H9 (cell line): Measurements from ENCODE around the gene NR2C1. TPM values are rescaled to one million over a fixed set of nuclear protein-coding genes. Genes with fewer than 3 reads are reported as not detected.
"Not testable (repeated sequence)": the region's sequence is repeated elsewhere in the genome, so short reads cannot be mapped to it uniquely, and the experiment has no call there.

ENCODE experiments used
- DNase-seq: peaks from one replicate; pipeline ENCODE4 v3.0.0-alpha.2; 2017
- H2AFZ ChIP-seq: one replicate; pipeline ENCODE4 v1.6.1; 2013; ENCODE audit warnings: mild to moderate bottlenecking, low read length, control low read depth, moderate library complexity
- H2AK5ac ChIP-seq: 2 replicates; pipeline ENCODE4 v1.6.1; 2013; ENCODE audit warnings: low read length, control low read depth, mixed read lengths; ENCODE audit not compliant: insufficient read length
- H2BK120ac ChIP-seq: one replicate; pipeline ENCODE4 v1.6.1; 2013; ENCODE audit warnings: low read depth, mild to moderate bottlenecking, low read length, control low read depth, inconsistent platforms; ENCODE audit not compliant: poor library complexity, severe bottlenecking
- H2BK12ac ChIP-seq: 2 replicates; pipeline ENCODE4 v1.6.1; 2013; ENCODE audit warnings: low read length, control low read depth, mixed read lengths, low read depth; ENCODE audit not compliant: insufficient read length
- H2BK15ac ChIP-seq: 2 replicates; pipeline ENCODE4 v1.6.1; 2013; ENCODE audit warnings: low read depth, low read length, control low read depth
- H2BK20ac ChIP-seq: one replicate; pipeline ENCODE4 v1.6.1; 2013; ENCODE audit warnings: low read depth, mild to moderate bottlenecking, low read length, control low read depth, inconsistent platforms; ENCODE audit not compliant: poor library complexity, severe bottlenecking
- H2BK5ac ChIP-seq: 2 replicates; pipeline ENCODE4 v1.6.1; 2013; ENCODE audit warnings: low read length, control low read depth, mixed read lengths; ENCODE audit not compliant: insufficient read length
- H3K14ac ChIP-seq: 2 replicates; pipeline ENCODE4 v1.6.1; 2013; ENCODE audit warnings: low read length, control low read depth; ENCODE audit not compliant: insufficient read depth
- H3K18ac ChIP-seq: 2 replicates; pipeline ENCODE4 v1.6.1; 2013; ENCODE audit warnings: low read depth, mild to moderate bottlenecking, mixed read lengths, low read length, control low read depth; ENCODE audit not compliant: insufficient read length
- H3K23ac ChIP-seq: 2 replicates; pipeline ENCODE4 v1.6.1; 2013; ENCODE audit warnings: low read length, control low read depth, mixed read lengths, low read depth; ENCODE audit not compliant: insufficient read length
- H3K23me2 ChIP-seq: 2 replicates; pipeline ENCODE4 v1.6.1; 2013; ENCODE audit warnings: low read depth, mild to moderate bottlenecking, mixed read lengths, low read length, control low read depth; ENCODE audit not compliant: insufficient read length, poor library complexity, severe bottlenecking
- H3K27ac ChIP-seq: 2 replicates; pipeline ENCODE4 v1.5.1; 2013; ENCODE audit warnings: low read length, control low read depth, mixed read lengths, low read depth; ENCODE audit not compliant: insufficient read length
- H3K27me3 ChIP-seq: 2 replicates; pipeline ENCODE4 v1.6.1; 2013; ENCODE audit warnings: low read length, control low read depth, inconsistent platforms; ENCODE audit not compliant: insufficient read depth
- H3K4ac ChIP-seq: 2 replicates; pipeline ENCODE4 v1.6.1; 2013; ENCODE audit warnings: low read depth, mild to moderate bottlenecking, control low read depth, inconsistent platforms, low read length, moderate library complexity
- H3K4me1 ChIP-seq: 2 replicates; pipeline ENCODE4 v1.6.1; 2013; ENCODE audit warnings: low read length, control low read depth, inconsistent platforms; ENCODE audit not compliant: insufficient read depth
- H3K4me2 ChIP-seq: 2 replicates; pipeline ENCODE4 v1.6.1; 2013; ENCODE audit warnings: low read length, control low read depth, mixed read lengths; ENCODE audit not compliant: insufficient read length, insufficient read depth
- H3K56ac ChIP-seq: 2 replicates; pipeline ENCODE4 v1.6.1; 2013; ENCODE audit warnings: low read depth, mild to moderate bottlenecking, mixed read lengths, low read length, control low read depth; ENCODE audit not compliant: insufficient read length
- H3K79me1 ChIP-seq: 2 replicates; pipeline ENCODE4 v1.6.1; 2013; ENCODE audit warnings: low read depth, mild to moderate bottlenecking, moderate library complexity, low read length, control low read depth, inconsistent platforms; ENCODE audit not compliant: insufficient read depth, poor library complexity, severe bottlenecking
- H3K79me2 ChIP-seq: 2 replicates; pipeline ENCODE4 v1.6.1; 2013; ENCODE audit warnings: low read length, control low read depth, inconsistent platforms; ENCODE audit not compliant: insufficient read depth
- H3K9ac ChIP-seq: 2 replicates; pipeline ENCODE4 v1.6.1; 2013; ENCODE audit warnings: low read length, control low read depth, mixed read lengths; ENCODE audit not compliant: insufficient read length; ENCODE audit errors: extremely low read depth
- H3K9me3 ChIP-seq: one replicate; pipeline ENCODE4 v1.6.1; 2013; ENCODE audit warnings: low read depth, low read length, inconsistent platforms; ENCODE audit not compliant: control insufficient read depth
- H3T11ph ChIP-seq: one replicate; pipeline ENCODE4 v1.6.1; 2013; ENCODE audit warnings: mild to moderate bottlenecking, low read length, control low read depth, inconsistent platforms
- H4K20me1 ChIP-seq: one replicate; pipeline ENCODE4 v1.6.1; 2013; ENCODE audit not compliant: control insufficient read depth, insufficient read length, insufficient read depth
- H4K5ac ChIP-seq: 2 replicates; pipeline ENCODE4 v1.6.1; 2013; ENCODE audit warnings: low read depth, mild to moderate bottlenecking, mixed read lengths, low read length, control low read depth; ENCODE audit not compliant: insufficient read length
- H4K8ac ChIP-seq: replicated peaks from 2 replicates; pipeline ENCODE4 v1.6.1; 2013; ENCODE audit warnings: low read length, control low read depth, mixed read lengths, low read depth; ENCODE audit not compliant: insufficient read length
- H4K91ac ChIP-seq: 2 replicates; pipeline ENCODE4 v1.6.1; 2013; ENCODE audit warnings: low read depth, mild to moderate bottlenecking, moderate library complexity, mixed read lengths, low read length, control low read depth; ENCODE audit not compliant: insufficient read length
- H3K27ac Mint-ChIP-seq, 3 experiments: 2 replicates in 2 of 3; 3 replicates in 1 of 3; pipeline ENCODE4 v1.8.0; 2020 to 2021; ENCODE audit warnings: mixed read lengths in 3 of 3, mild to moderate bottlenecking in 1 of 3, moderate library complexity in 1 of 3
- H3K27me3 Mint-ChIP-seq: 2 replicates; pipeline ENCODE4 v1.8.0; 2021; ENCODE audit warnings: low read depth, mild to moderate bottlenecking, moderate library complexity, mixed read lengths
- H3K36me3 Mint-ChIP-seq, 3 experiments: 2 replicates in 2 of 3; 3 replicates in 1 of 3; pipeline ENCODE4 v1.8.0; 2020 to 2021; ENCODE audit warnings: low read depth in 3 of 3, mixed read lengths in 3 of 3; ENCODE audit not compliant: insufficient read depth in 1 of 3
- H3K4me1 Mint-ChIP-seq, 2 experiments: 2 replicates each; pipeline ENCODE4 v1.8.0; 2020; ENCODE audit warnings: mixed read lengths in 2 of 2
- H3K4me3 Mint-ChIP-seq, 2 experiments: 2 replicates in 1 of 2; 3 replicates in 1 of 2; pipeline ENCODE4 v1.8.0; 2020 to 2021; ENCODE audit warnings: mild to moderate bottlenecking in 2 of 2, mixed read lengths in 2 of 2, moderate library complexity in 1 of 2
- H3K9me3 Mint-ChIP-seq, 2 experiments: 2 replicates in 1 of 2; 3 replicates in 1 of 2; pipeline ENCODE4 v1.8.0; 2020; ENCODE audit warnings: mild to moderate bottlenecking in 2 of 2, mixed read lengths in 2 of 2, moderate library complexity in 1 of 2
- WGBS: extraction: QIAGEN DNeasy Blood & Tissue Kit; methylation state at CpG from one replicate; pipeline ENCODE4 v1.1.7; 2013; ENCODE audit warnings: missing lambda C conversion rate, low lambda C conversion rate, mixed read lengths; ENCODE audit not compliant: insufficient read length; ENCODE audit errors: extremely low coverage; 5-methylcytosine and 5-hydroxymethylcytosine counted together
- total RNA-seq: library from RNA; stranded (reverse); gene quantifications from 2 replicates; pipeline ENCODE4 v1.2.1, GENCODE V29; 2021
- TF ChIP-seq, protein P1 (sequence below): fragments of 200-600 bp; sonication (generic); conservative IDR thresholded peaks from 3 replicates; pipeline ENCODE4 v1.8.0; 2021; ENCODE audit warnings: antibody characterized with exemption, mild to moderate bottlenecking

NR2C1 gene
- total RNA-seq, 1 experiment from 2014 or later: 47.0 TPM

GRCh38 chr12:94987076-94987669 lies 86.2 kb downstream of the NR2C1 start:
- Mint-ChIP-seq H3K27me3 (no peaks in the 10 kb centered on the region), H3K9me3 (no peaks in the 10 kb centered on the region), H3K36me3 (peaks cover 4 to 10% (median 4%) of the 10 kb centered on the region in 3 experiments; a peak in 5 of 7 replicates), H3K4me3 (no peak overlapping the region), H3K27ac (no peak overlapping the region), H3K4me1 (peaks cover 5 to 10% of the 10 kb centered on the region in 2 experiments)
- no peak overlapping the region for H3K18ac ChIP-seq
- H3K14ac ChIP-seq: no peak overlapping the region
- H2BK20ac ChIP-seq: no peak overlapping the region
- no peak overlapping the region for H3K9ac ChIP-seq
- H3K9me3 ChIP-seq: no peaks in the 10 kb centered on the region
- no peak overlapping the region for H3K23ac ChIP-seq
- H3K79me1 ChIP-seq: no peaks in the 10 kb centered on the region
- no peak overlapping the region for H2AK5ac ChIP-seq
- no peak overlapping the region for H3K56ac ChIP-seq
- H3K79me2 ChIP-seq: no peaks in the 10 kb centered on the region
- H3K23me2 ChIP-seq: no peaks in the 10 kb centered on the region
- no peak overlapping the region for H2BK12ac ChIP-seq
- TF ChIP-seq, protein P1, sequence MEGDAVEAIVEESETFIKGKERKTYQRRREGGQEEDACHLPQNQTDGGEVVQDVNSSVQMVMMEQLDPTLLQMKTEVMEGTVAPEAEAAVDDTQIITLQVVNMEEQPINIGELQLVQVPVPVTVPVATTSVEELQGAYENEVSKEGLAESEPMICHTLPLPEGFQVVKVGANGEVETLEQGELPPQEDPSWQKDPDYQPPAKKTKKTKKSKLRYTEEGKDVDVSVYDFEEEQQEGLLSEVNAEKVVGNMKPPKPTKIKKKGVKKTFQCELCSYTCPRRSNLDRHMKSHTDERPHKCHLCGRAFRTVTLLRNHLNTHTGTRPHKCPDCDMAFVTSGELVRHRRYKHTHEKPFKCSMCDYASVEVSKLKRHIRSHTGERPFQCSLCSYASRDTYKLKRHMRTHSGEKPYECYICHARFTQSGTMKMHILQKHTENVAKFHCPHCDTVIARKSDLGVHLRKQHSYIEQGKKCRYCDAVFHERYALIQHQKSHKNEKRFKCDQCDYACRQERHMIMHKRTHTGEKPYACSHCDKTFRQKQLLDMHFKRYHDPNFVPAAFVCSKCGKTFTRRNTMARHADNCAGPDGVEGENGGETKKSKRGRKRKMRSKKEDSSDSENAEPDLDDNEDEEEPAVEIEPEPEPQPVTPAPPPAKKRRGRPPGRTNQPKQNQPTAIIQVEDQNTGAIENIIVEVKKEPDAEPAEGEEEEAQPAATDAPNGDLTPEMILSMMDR: no peak
- H4K5ac ChIP-seq: no peak overlapping the region
- H3K4me1 ChIP-seq: no peaks in the 10 kb centered on the region; the same call in 1 of the 2 replicates
- H4K91ac ChIP-seq: no peak overlapping the region
- H2BK120ac ChIP-seq: no peak overlapping the region
- H4K8ac ChIP-seq: no peak overlapping the region
- H2BK5ac ChIP-seq: no peak overlapping the region
- no peak overlapping the region for H3T11ph ChIP-seq
- no peaks in the 10 kb centered on the region for H3K27me3 ChIP-seq
- H2AFZ ChIP-seq: no peak overlapping the region
- no peak overlapping the region for H2BK15ac ChIP-seq
- WGBS: no CpG with 5 or more reads among the region's 8 CpGs
- H3K4me2 ChIP-seq: no peak overlapping the region
- H3K27ac ChIP-seq: no peak overlapping the region
- DNase-seq: no peak
- no peak overlapping the region for H3K4ac ChIP-seq
- no peaks in the 10 kb centered on the region for H4K20me1 ChIP-seq

DNA sequence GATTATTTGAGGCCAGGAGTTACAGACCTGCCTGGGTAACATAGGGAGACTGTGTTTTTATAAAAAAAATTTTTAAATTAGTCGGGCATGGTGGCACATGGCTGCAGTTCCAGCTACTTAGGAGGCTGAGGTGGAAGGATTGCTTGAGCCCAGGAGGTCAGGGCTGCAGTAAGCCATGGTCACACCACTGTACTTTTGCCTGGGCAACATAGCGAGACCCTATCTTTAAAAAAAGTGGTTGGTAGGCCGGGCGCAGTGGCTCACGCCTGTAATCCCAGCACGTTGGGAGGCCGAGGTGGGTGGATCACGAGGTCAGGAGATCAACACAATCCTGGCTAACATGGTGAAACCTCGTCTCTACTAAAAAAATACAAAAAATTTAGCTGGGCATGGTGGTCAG lies 88.3 kb downstream of the NR2C1 start:
- not testable (repeated sequence) for H3K4ac ChIP-seq, H2BK15ac ChIP-seq, H3K27me3 Mint-ChIP-seq, H3K79me1 ChIP-seq, H3K4me1 ChIP-seq, H4K20me1 ChIP-seq, H3K27me3 ChIP-seq, DNase-seq, H3K36me3 Mint-ChIP-seq, H3K14ac ChIP-seq, H3K4me2 ChIP-seq, H3K4me1 Mint-ChIP-seq, H3K79me2 ChIP-seq, H3T11ph ChIP-seq, H2BK12ac ChIP-seq, H2BK5ac ChIP-seq, H3K23me2 ChIP-seq, H3K9ac ChIP-seq, H4K91ac ChIP-seq, H2BK20ac ChIP-seq, H2AK5ac ChIP-seq, H3K56ac ChIP-seq, H4K8ac ChIP-seq, H3K9me3 ChIP-seq, H3K4me3 Mint-ChIP-seq, H3K27ac Mint-ChIP-seq, H2AFZ ChIP-seq, H3K9me3 Mint-ChIP-seq, H3K23ac ChIP-seq, H4K5ac ChIP-seq, H3K27ac ChIP-seq, H2BK120ac ChIP-seq, H3K18ac ChIP-seq
- no CpG with 5 or more reads among the region's 9 CpGs for WGBS
